Karpas-422 (cell line): ENCODE measurements around the gene PCDH1. TPM values are rescaled to one million over a fixed set of nuclear protein-coding genes. Genes with fewer than 3 reads are reported as not detected.

Experiments
- DNase-seq: peaks from one replicate; pipeline ENCODE4 v3.0.0-alpha.2; 2015
- H2AFZ ChIP-seq: fragments of 200-600 bp; sonication (generic); 2 replicates; pipeline ENCODE4 v1.6.1; 2014; ENCODE audit warnings: antibody characterized with exemption, low read length, mixed read lengths
- H3K27ac ChIP-seq: fragments of 200-600 bp; sonication (generic); 2 replicates; pipeline ENCODE4 v1.5.1; 2014; ENCODE audit warnings: mild to moderate bottlenecking, low read length, moderate library complexity
- H3K27me3 ChIP-seq: fragments of 200-600 bp; sonication (generic); 2 replicates; pipeline ENCODE4 v1.6.1; 2014; ENCODE audit warnings: low read length, mixed read lengths
- H3K36me3 ChIP-seq: fragments of 200-600 bp; sonication (generic); 2 replicates; pipeline ENCODE4 v1.6.1; 2014; ENCODE audit warnings: low read length, mixed read lengths; ENCODE audit not compliant: insufficient read depth
- H3K4me1 ChIP-seq: fragments of 200-600 bp; sonication (generic); 2 replicates; pipeline ENCODE4 v1.6.1; 2014; ENCODE audit warnings: mild to moderate bottlenecking, low read length, mixed read lengths
- H3K4me2 ChIP-seq: fragments of 200-600 bp; sonication (generic); 2 replicates; pipeline ENCODE4 v1.6.1; 2014; ENCODE audit warnings: low read length, low read depth, mild to moderate bottlenecking; ENCODE audit not compliant: poor library complexity, severe bottlenecking
- H3K4me3 ChIP-seq: fragments of 200-600 bp; sonication (generic); 2 replicates; pipeline ENCODE4 v1.5.1; 2014; ENCODE audit warnings: mild to moderate bottlenecking, antibody characterized with exemption, low read length, mixed read lengths
- H3K79me2 ChIP-seq: fragments of 200-600 bp; sonication (generic); 2 replicates; pipeline ENCODE4 v1.6.1; 2014; ENCODE audit warnings: mild to moderate bottlenecking, low read length, mixed read lengths
- H3K9ac ChIP-seq: fragments of 200-600 bp; sonication (generic); 2 replicates; pipeline ENCODE4 v1.6.0; 2014; ENCODE audit warnings: low read length
- H3K9me2 ChIP-seq: fragments of 200-600 bp; sonication (generic), shearing (Covaris generic); replicated peaks from 2 replicates; pipeline ENCODE4 v1.6.0; 2014; ENCODE audit warnings: mild to moderate bottlenecking, low read length, moderate library complexity; ENCODE audit not compliant: insufficient read depth
- H3K9me3 ChIP-seq: fragments of 300-700, 200-600 bp; sonication (generic); 2 replicates; pipeline ENCODE4 v1.6.1; 2014; ENCODE audit warnings: low read length, mixed read lengths
- H4K20me1 ChIP-seq: fragments of 200-600 bp; sonication (generic); 2 replicates; pipeline ENCODE4 v1.6.1; 2014; ENCODE audit warnings: mild to moderate bottlenecking, antibody characterized with exemption, low read length, low read depth; ENCODE audit not compliant: insufficient read depth
- total RNA-seq: library from RNA; depleted of rRNA; stranded (reverse); fragments of >200 nt; shearing (Covaris generic); gene quantifications from 2 replicates; pipeline ENCODE4 v1.2.3, GENCODE V29; 2014; ENCODE audit warnings: low replicate concordance

The PCDH1 gene
- total RNA-seq, 1 experiment from 2014 or later: not detected

- Histone ChIP-seq H3K4me3 (no peak overlapping the region), H3K4me2 (peak overlapping the region; percentile 62), H3K9me3 (no peaks in the 10 kb centered on the region), H3K4me1 (peaks cover 28% of the 10 kb centered on the region), H3K27ac (0 out of 2 replicates have a peak overlapping the region, but pooled peaks have one; percentile 37), H3K9ac (peak overlapping the region; percentile 23; the same call in 1 of the 2 replicates), H2AFZ (peak overlapping the region; percentile 77), H3K79me2 (no peaks in the 10 kb centered on the region), H3K36me3 (no peaks in the 10 kb centered on the region), H4K20me1 (no peaks in the 10 kb centered on the region), H3K27me3 (no peaks in the 10 kb centered on the region), H3K9me2 (no peaks in the 10 kb centered on the region)
- peak; percentile 71 for DNase-seq
These were observed 38.3 kb upstream of the PCDH1 start for GRCh38 chr5:141916522-141916921.

GRCh38 chr5:141915881-141916336 is 37.7 kb upstream of the PCDH1 start:
- Histone ChIP-seq H3K27ac (no peak overlapping the region), H3K4me1 (peaks cover 28% of the 10 kb centered on the region), H3K9me2 (no peaks in the 10 kb centered on the region), H4K20me1 (no peaks in the 10 kb centered on the region), H3K4me2 (peak overlapping the region; percentile 62), H3K9me3 (no peaks in the 10 kb centered on the region), H2AFZ (peak overlapping the region; percentile 77), H3K79me2 (no peaks in the 10 kb centered on the region), H3K9ac (peak overlapping the region; percentile 23; the same call in 1 of the 2 replicates), H3K4me3 (no peak overlapping the region), H3K27me3 (no peaks in the 10 kb centered on the region), H3K36me3 (no peaks in the 10 kb centered on the region)
- DNase-seq: peak; percentile 56

- H3K9ac ChIP-seq: no peak overlapping the region
- H3K36me3 ChIP-seq: no peaks in the 10 kb centered on the region
- H3K79me2 ChIP-seq: no peaks in the 10 kb centered on the region
- peaks cover 28% of the 10 kb centered on the region for H3K4me1 ChIP-seq
- no peaks in the 10 kb centered on the region for H3K27me3 ChIP-seq
- no peak overlapping the region for H3K4me3 ChIP-seq
- no peak for DNase-seq
- H3K9me2 ChIP-seq: no peaks in the 10 kb centered on the region
- no peak overlapping the region for H3K27ac ChIP-seq
- H2AFZ ChIP-seq: no peak overlapping the region
- H4K20me1 ChIP-seq: no peaks in the 10 kb centered on the region
- no peak overlapping the region for H3K4me2 ChIP-seq
- H3K9me3 ChIP-seq: no peaks in the 10 kb centered on the region
These were observed 36.6 kb upstream of the PCDH1 start for GRCh38 chr5:141914797-141915196.

- no peak overlapping the region for H3K27ac ChIP-seq
- H3K4me3 ChIP-seq: peak overlapping the region; percentile 50; the same call in 1 of the 2 replicates
- H3K4me2 ChIP-seq: peak overlapping the region; percentile 63
- no peaks in the 10 kb centered on the region for H3K79me2 ChIP-seq
- H3K4me1 ChIP-seq: peaks cover 28% of the 10 kb centered on the region
- H3K9me3 ChIP-seq: no peaks in the 10 kb centered on the region
- no peaks in the 10 kb centered on the region for H3K36me3 ChIP-seq
- H2AFZ ChIP-seq: peak overlapping the region; percentile 90
- no peaks in the 10 kb centered on the region for H3K9me2 ChIP-seq
- no peaks in the 10 kb centered on the region for H3K27me3 ChIP-seq
- H4K20me1 ChIP-seq: no peaks in the 10 kb centered on the region
- H3K9ac ChIP-seq: peak overlapping the region; percentile 58
- peak; percentile 53 for DNase-seq
These were observed 36.1 kb upstream of the PCDH1 start for GRCh38 chr5:141914199-141914743.

- Histone ChIP-seq H3K79me2 (no peaks in the 10 kb centered on the region), H3K27me3 (no peaks in the 10 kb centered on the region), H3K4me3 (peak overlapping the region; percentile 50; the same call in 1 of the 2 replicates), H3K4me1 (peaks cover 28% of the 10 kb centered on the region), H3K4me2 (peak overlapping the region; percentile 63), H3K27ac (no peak overlapping the region), H3K9me2 (no peaks in the 10 kb centered on the region), H3K36me3 (no peaks in the 10 kb centered on the region), H3K9me3 (no peaks in the 10 kb centered on the region), H3K9ac (peak overlapping the region; percentile 58), H4K20me1 (no peaks in the 10 kb centered on the region), H2AFZ (peak overlapping the region; percentile 90)
- DNase-seq: no peak
These were observed 35.5 kb upstream of the PCDH1 start for GRCh38 chr5:141913560-141914198.

- H3K36me3 ChIP-seq: no peaks in the 10 kb centered on the region
- 0 out of 2 replicates have a peak, but pooled peaks cover 5% of the 10 kb centered on the region for H3K9me3 ChIP-seq
- no peak overlapping the region for H3K4me2 ChIP-seq
- H3K79me2 ChIP-seq: no peaks in the 10 kb centered on the region
- H3K4me3 ChIP-seq: no peak overlapping the region
- no peaks in the 10 kb centered on the region for H3K27me3 ChIP-seq
- H2AFZ ChIP-seq: no peak overlapping the region
- peaks cover 11% of the 10 kb centered on the region for H3K4me1 ChIP-seq
- no peak overlapping the region for H3K9ac ChIP-seq
- no peak overlapping the region for H3K27ac ChIP-seq
- no peaks in the 10 kb centered on the region for H4K20me1 ChIP-seq
- no peaks in the 10 kb centered on the region for H3K9me2 ChIP-seq
- no peak for DNase-seq
These were observed 32.1 kb upstream of the PCDH1 start for GRCh38 chr5:141910271-141910673.

- no peaks in the 10 kb centered on the region for H3K79me2 ChIP-seq
- 0 out of 2 replicates have a peak, but pooled peaks cover 5% of the 10 kb centered on the region for H3K9me3 ChIP-seq
- H3K4me3 ChIP-seq: no peak overlapping the region
- no peaks in the 10 kb centered on the region for H3K27me3 ChIP-seq
- no peaks in the 10 kb centered on the region for H3K9me2 ChIP-seq
- no peak overlapping the region for H3K27ac ChIP-seq
- no peak overlapping the region for H3K9ac ChIP-seq
- no peaks in the 10 kb centered on the region for H3K36me3 ChIP-seq
- no peak overlapping the region for H2AFZ ChIP-seq
- H4K20me1 ChIP-seq: no peaks in the 10 kb centered on the region
- peaks cover 8% of the 10 kb centered on the region for H3K4me1 ChIP-seq
- no peak overlapping the region for H3K4me2 ChIP-seq
- no peak for DNase-seq
These were observed 31.0 kb upstream of the PCDH1 start for GRCh38 chr5:141909212-141909611.

- Histone ChIP-seq H3K27ac (no peak overlapping the region), H3K36me3 (no peaks in the 10 kb centered on the region), H4K20me1 (no peaks in the 10 kb centered on the region), H3K4me1 (peaks cover 5% of the 10 kb centered on the region), H3K9me2 (no peaks in the 10 kb centered on the region), H3K4me2 (no peak overlapping the region), H3K79me2 (no peaks in the 10 kb centered on the region), H3K27me3 (no peaks in the 10 kb centered on the region), H3K9ac (no peak overlapping the region), H3K4me3 (no peak overlapping the region), H3K9me3 (0 out of 2 replicates have a peak, but pooled peaks cover 5% of the 10 kb centered on the region), H2AFZ (no peak overlapping the region)
- no peak for DNase-seq
These were observed 30.6 kb upstream of the PCDH1 start for GRCh38 chr5:141908796-141909195.
